CD4-positive, alpha-beta memory T cell (primary cell): Measurements from ENCODE around the gene IL19. TPM values are rescaled to one million over a fixed set of nuclear protein-coding genes. Genes with fewer than 3 reads are reported as not detected.

Source experiments
- CTCF ChIA-PET: fragments of 350-600 bp; sonication (Branson Sonifier 250); formaldehyde crosslinking; loops from one replicate; lab custom pipeline; 2021; ENCODE audit warnings: inconsistent platforms; ENCODE audit not compliant: partially characterized antibody; lab: Charles Lee
- POLR2A ChIA-PET: fragments of 350-600 bp; sonication (Branson Sonifier 250); formaldehyde crosslinking; loops from one replicate; lab custom pipeline; 2021; ENCODE audit not compliant: partially characterized antibody; lab: Charles Lee
- DNase-seq, 5 donors: peaks; one replicate each; pipeline versions ENCODE4 v3.0.0 to v3.0.0-alpha.2; 2020 to 2022; ENCODE audit warnings: mixed read lengths in 1 of 5
- H3K27ac ChIP-seq: one replicate; pipeline ENCODE4 v1.7.0; 2013; ENCODE audit warnings: low read depth, low read length
- H3K27me3 ChIP-seq: 2 replicates; pipeline ENCODE4 v1.7.0; 2013; ENCODE audit warnings: mild to moderate bottlenecking, low read length, moderate library complexity; ENCODE audit not compliant: insufficient read depth
- H3K36me3 ChIP-seq: 2 replicates; pipeline ENCODE4 v1.7.0; 2013; ENCODE audit warnings: mild to moderate bottlenecking, low read length, moderate library complexity; ENCODE audit not compliant: insufficient read depth
- H3K4me1 ChIP-seq: 2 replicates; pipeline ENCODE4 v1.7.0; 2013; ENCODE audit warnings: mild to moderate bottlenecking, low read length, moderate library complexity; ENCODE audit not compliant: insufficient read depth
- H3K4me3 ChIP-seq, 2 donors: one replicate each; pipeline ENCODE4 v1.7.0; 2013; ENCODE audit warnings: low read length in 2 of 2, mild to moderate bottlenecking in 1 of 2
- H3K9me3 ChIP-seq, 2 donors: one replicate each; pipeline ENCODE4 v1.7.0; 2013; ENCODE audit warnings: low read length in 2 of 2, control low read depth in 1 of 2; ENCODE audit not compliant: control insufficient read depth in 1 of 2
- H3K27ac Mint-ChIP-seq, 7 donors: one replicate each; pipeline ENCODE4 v1.8.0; 2020 to 2021; ENCODE audit warnings: mixed read lengths in 7 of 7, mild to moderate bottlenecking in 6 of 7, inconsistent platforms in 3 of 7, moderate library complexity in 3 of 7
- H3K27me3 Mint-ChIP-seq, 2 donors: one replicate each; pipeline ENCODE4 v1.8.0; 2020 to 2021; ENCODE audit warnings: mixed read lengths in 2 of 2
- H3K36me3 Mint-ChIP-seq, 2 donors: one replicate each; pipeline ENCODE4 v1.8.0; 2020 to 2021; ENCODE audit warnings: mixed read lengths in 2 of 2, inconsistent platforms in 1 of 2, mild to moderate bottlenecking in 1 of 2
- H3K4me1 Mint-ChIP-seq, 4 donors: one replicate each; pipeline ENCODE4 v1.8.0; 2020 to 2021; ENCODE audit warnings: mixed read lengths in 4 of 4, mild to moderate bottlenecking in 1 of 4
- H3K4me3 Mint-ChIP-seq, 8 donors: one replicate each; pipeline ENCODE4 v1.8.0; 2020 to 2021; ENCODE audit warnings: mixed read lengths in 8 of 8, mild to moderate bottlenecking in 7 of 8, moderate library complexity in 6 of 8, inconsistent platforms in 3 of 8
- H3K9me3 Mint-ChIP-seq, 8 donors: one replicate each; pipeline ENCODE4 v1.8.0; 2020 to 2021; ENCODE audit warnings: mixed read lengths in 8 of 8, mild to moderate bottlenecking in 5 of 8, inconsistent platforms in 3 of 8, moderate library complexity in 1 of 8
- intact Hi-C: fragments of 100-400 bp; cut with micrococcal nuclease; formaldehyde crosslinking; loops from one replicate; pipeline ENCODE4 v1.15.1; 2023
- polyA plus RNA-seq, 2 donors: library from polyadenylated mRNA; unstranded; fragments of 300-500 nt; fragmentation: Illumina TruSeq; gene quantifications; one replicate each; pipeline ENCODE4 v1.2.3, GENCODE V29; 2021
- total RNA-seq, 2 experiments: library from RNA; stranded (reverse); gene quantifications; one replicate each; pipeline ENCODE4 v1.2.3, GENCODE V29; 2021

IL19 gene
- total and polyA plus RNA-seq, 4 experiments from 2014 or later: not detected

DNA sequence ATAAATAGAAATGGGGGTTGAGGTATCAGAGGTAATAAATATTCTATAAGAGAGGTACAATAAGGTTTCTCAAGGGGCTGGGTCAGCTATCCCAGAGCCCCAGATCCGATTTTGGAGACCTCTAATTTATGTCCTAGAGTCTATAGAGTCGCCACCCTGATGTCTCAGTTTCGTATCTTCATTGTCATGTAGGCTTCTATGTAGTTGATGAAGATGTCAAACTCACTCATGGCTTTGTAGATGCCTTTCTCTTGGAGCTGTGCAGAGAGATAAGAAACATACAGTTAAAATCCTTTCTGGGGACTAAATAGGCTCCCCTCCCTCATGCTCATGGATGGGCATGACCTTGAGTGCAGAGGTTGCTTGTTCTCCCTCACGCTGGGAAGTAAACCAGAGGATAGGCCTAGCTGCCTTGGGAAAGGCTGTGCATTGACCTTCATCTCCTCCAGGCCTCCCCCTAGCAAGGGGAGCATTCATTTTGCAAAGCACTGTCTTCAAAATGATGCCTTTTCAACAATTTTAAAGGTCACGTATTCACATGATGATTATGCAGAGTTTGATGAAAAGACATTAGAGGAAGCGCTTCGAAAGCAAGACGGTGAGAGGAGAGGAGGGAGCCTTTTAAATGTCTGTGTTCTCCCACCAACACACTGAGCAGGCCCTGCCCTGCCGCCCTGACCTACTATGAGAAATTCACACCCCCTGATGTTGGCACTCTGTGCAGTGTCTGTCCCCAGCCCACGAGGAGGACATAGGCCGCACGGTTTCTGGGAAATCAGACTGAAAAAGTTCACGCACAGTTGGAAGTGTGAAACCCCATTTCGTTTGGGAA is 1.9 kb upstream of the IL19 start:
- H3K27me3 Mint-ChIP-seq: no peaks in the 10 kb centered on the region
- no peaks in the 10 kb centered on the region for H3K27me3 ChIP-seq
- no peak overlapping the region for H3K27ac ChIP-seq
- ChIA-PET CTCF (interaction anchor here (0.6 to 9.0 kb wide), 15 partner anchors 7 to 214 kb away, joined by 3 to 91 read pairs (median 4); no protein-coding TSS in a partner anchor), POLR2A (interaction anchor here (0.7 to 12.6 kb wide), 12 partner anchors 9 to 153 kb away, joined by 3 to 141 read pairs (median 5); partner anchors contain the start of gene FCMR)
- DNase-seq: no peak
- peaks cover 60 to 89% (median 71%) of the 10 kb centered on the region in 4 donors for H3K4me1 Mint-ChIP-seq
- H3K27ac Mint-ChIP-seq: peak overlapping the region; percentile 68 to 90 (median 86)
- intact Hi-C loops: no loop called here
- peak overlapping the region in 7 of 8 donors; percentile 9 to 85 (median 69) for H3K4me3 Mint-ChIP-seq
- no peaks in the 10 kb centered on the region for H3K36me3 ChIP-seq
- H3K4me3 ChIP-seq: peak overlapping the region in 1 of 2 donors; percentile 16
- H3K36me3 Mint-ChIP-seq: no peaks in the 10 kb centered on the region
- H3K4me1 ChIP-seq: peaks cover 85% of the 10 kb centered on the region
- H3K9me3 ChIP-seq: no peaks in the 10 kb centered on the region
- H3K9me3 Mint-ChIP-seq: no peaks in the 10 kb centered on the region

- Histone ChIP-seq H3K36me3 (no peaks in the 10 kb centered on the region), H3K9me3 (no peaks in the 10 kb centered on the region), H3K4me3 (peak overlapping the region in 1 of 2 donors; percentile 16), H3K4me1 (peaks cover 84% of the 10 kb centered on the region), H3K27ac (peak overlapping the region; percentile 12), H3K27me3 (no peaks in the 10 kb centered on the region)
- ChIA-PET POLR2A (interaction anchor here (0.6 to 12.6 kb wide), 8 partner anchors 11 to 43 kb away, joined by 3 to 141 read pairs (median 34); no protein-coding TSS in a partner anchor), CTCF (interaction anchor here (0.9 to 9.0 kb wide), 12 partner anchors 8 to 163 kb away, joined by 3 to 91 read pairs (median 4); no protein-coding TSS in a partner anchor)
- intact Hi-C loops: no loop called here
- H3K4me1 Mint-ChIP-seq: peaks cover 60 to 88% (median 75%) of the 10 kb centered on the region in 4 donors
- H3K36me3 Mint-ChIP-seq: no peaks in the 10 kb centered on the region
- peak; percentile 45 to 69 (median 46) for DNase-seq
- no peaks in the 10 kb centered on the region for H3K27me3 Mint-ChIP-seq
- H3K27ac Mint-ChIP-seq: peak overlapping the region; percentile 68 to 90 (median 86)
- H3K9me3 Mint-ChIP-seq: no peaks in the 10 kb centered on the region
- H3K4me3 Mint-ChIP-seq: peak overlapping the region; percentile 64 to 85 (median 68)
These were observed 1.3 kb upstream of the IL19 start for GRCh38 chr1:206769304-206769731.

GRCh38 chr1:206771338-206771692 is 742 bp downstream of the IL19 start:
- Histone ChIP-seq H3K4me3 (no peak overlapping the region), H3K27ac (no peak overlapping the region), H3K36me3 (no peaks in the 10 kb centered on the region), H3K4me1 (peaks cover 64% of the 10 kb centered on the region), H3K27me3 (no peaks in the 10 kb centered on the region), H3K9me3 (no peaks in the 10 kb centered on the region)
- H3K27me3 Mint-ChIP-seq: no peaks in the 10 kb centered on the region
- H3K4me1 Mint-ChIP-seq: peaks cover 51 to 78% (median 65%) of the 10 kb centered on the region in 4 donors
- ChIA-PET POLR2A (interaction anchor here (2.2 to 12.6 kb wide), 5 partner anchors 13 to 35 kb away, joined by 6 to 141 read pairs (median 76); no protein-coding TSS in a partner anchor), CTCF (interaction anchor here (0.8 to 9.0 kb wide), 8 partner anchors 11 to 140 kb away, joined by 3 to 91 read pairs (median 6); no protein-coding TSS in a partner anchor)
- H3K4me3 Mint-ChIP-seq: peak overlapping the region in 5 of 8 donors; percentile 27 to 85 (median 39)
- no peaks in the 10 kb centered on the region for H3K9me3 Mint-ChIP-seq
- no peaks in the 10 kb centered on the region for H3K36me3 Mint-ChIP-seq
- intact Hi-C loops: loop anchor here (2.0 kb wide), 1 partner anchor 13 kb away; no protein-coding TSS in a partner anchor
- DNase-seq: no peak
- peak overlapping the region in 2 of 7 donors; percentile 32 to 85 for H3K27ac Mint-ChIP-seq

- no peaks in the 10 kb centered on the region for H3K9me3 ChIP-seq
- Mint-ChIP-seq H3K4me1 (peaks cover 43 to 68% (median 56%) of the 10 kb centered on the region in 4 donors), H3K4me3 (peak within 1 kb of the TSS in 5 of 8 donors; percentile 11 to 55 (median 35)), H3K9me3 (no peaks in the 10 kb centered on the region), H3K27me3 (no peaks in the 10 kb centered on the region), H3K36me3 (no peaks in the 10 kb centered on the region), H3K27ac (peak within 1 kb of the TSS in 6 of 7 donors; percentile 15 to 76 (median 36))
- H3K4me3 ChIP-seq: no peak within 1 kb of the TSS
- intact Hi-C loops: no loop called here
- ChIA-PET POLR2A (interaction anchor here (0.6 to 12.6 kb wide), 7 partner anchors 14 to 149 kb away, joined by 3 to 141 read pairs (median 63); partner anchors contain the start of gene FCMR), CTCF (interaction anchor here (1.0 to 9.0 kb wide), 9 partner anchors 12 to 137 kb away, joined by 3 to 91 read pairs (median 6); no protein-coding TSS in a partner anchor)
- H3K4me1 ChIP-seq: peaks cover 53% of the 10 kb centered on the region
- H3K27ac ChIP-seq: no peak within 1 kb of the TSS
- H3K27me3 ChIP-seq: no peaks in the 10 kb centered on the region
- no peak for DNase-seq
- no peaks in the 10 kb centered on the region for H3K36me3 ChIP-seq
These were observed 1.8 kb downstream of the IL19 start, which contains the start of gene IL10 for GRCh38 chr1:206772243-206772937. Gene IL10, minus strand, starts transcription at chr1:206772494. Its CDS starts 59 bp downstream, at chr1:206772435.

DNA sequence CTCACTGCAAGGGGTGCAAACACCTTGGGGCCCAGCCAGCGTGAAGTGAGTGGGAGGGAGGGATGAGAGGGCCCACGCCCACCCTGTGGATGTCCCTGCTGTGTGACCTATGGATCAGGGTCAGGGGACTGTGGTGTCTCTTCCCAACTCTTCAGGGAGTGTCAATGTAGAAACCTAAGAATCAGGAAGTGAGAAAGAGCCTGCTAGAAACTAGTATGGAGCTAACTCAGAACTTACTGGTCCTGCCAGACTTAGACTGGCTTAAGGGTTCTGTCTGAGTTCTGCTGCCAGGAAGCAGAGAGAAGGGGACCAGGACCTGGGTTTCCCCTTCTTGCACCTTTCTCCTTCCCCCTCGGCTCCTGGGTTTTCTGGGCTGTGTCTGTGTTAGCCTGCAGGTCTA is 3.5 kb downstream of the IL19 start:
- H3K36me3 ChIP-seq: no peaks in the 10 kb centered on the region
- no peak overlapping the region for H3K27ac ChIP-seq
- no peaks in the 10 kb centered on the region for H3K9me3 ChIP-seq
- H3K27me3 ChIP-seq: no peaks in the 10 kb centered on the region
- no peak overlapping the region for H3K4me3 ChIP-seq
- H3K9me3 Mint-ChIP-seq: no peaks in the 10 kb centered on the region
- no peaks in the 10 kb centered on the region for H3K36me3 Mint-ChIP-seq
- no peak for DNase-seq
- ChIA-PET CTCF (interaction anchor here (1.5 to 4.2 kb wide), 3 partner anchors 12 to 35 kb away, joined by 5 to 11 read pairs (median 6); no protein-coding TSS in a partner anchor), POLR2A (interaction anchor here (10.8 to 12.6 kb wide), 2 partner anchors 13 to 29 kb away, joined by 110 to 141 read pairs; no protein-coding TSS in a partner anchor)
- no peak overlapping the region for H3K27ac Mint-ChIP-seq
- no peaks in the 10 kb centered on the region for H3K27me3 Mint-ChIP-seq
- intact Hi-C loops: no loop called here
- no peak overlapping the region for H3K4me3 Mint-ChIP-seq
- peaks cover 41% of the 10 kb centered on the region for H3K4me1 ChIP-seq
- H3K4me1 Mint-ChIP-seq: peaks cover 37 to 54% (median 45%) of the 10 kb centered on the region in 4 donors

DNA sequence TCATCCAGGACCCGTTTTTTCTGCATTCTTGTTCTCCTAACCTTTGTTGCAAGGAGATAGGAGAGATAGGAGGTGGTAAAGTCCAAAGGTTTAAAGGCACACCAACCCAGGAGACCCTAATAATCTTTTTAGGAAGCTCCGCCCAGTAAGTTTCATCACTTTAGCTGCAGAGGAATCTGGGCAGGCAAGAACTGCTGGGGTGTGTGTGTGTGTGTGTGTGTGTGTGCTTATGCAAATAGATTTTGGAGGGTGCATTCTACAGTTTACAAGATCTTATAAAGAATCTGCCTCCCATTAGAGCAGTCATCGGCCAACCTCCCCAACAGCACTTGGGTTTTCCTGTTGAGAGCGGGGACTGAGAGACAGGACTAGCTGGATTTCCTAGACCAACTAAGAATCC is 5.7 kb downstream of the IL19 start:
- H3K4me1 ChIP-seq: peaks cover 19% of the 10 kb centered on the region
- intact Hi-C loops: no loop called here
- H3K4me3 Mint-ChIP-seq: no peak overlapping the region
- H3K27ac Mint-ChIP-seq: no peak overlapping the region
- no peaks in the 10 kb centered on the region for H3K36me3 Mint-ChIP-seq
- H3K36me3 ChIP-seq: no peaks in the 10 kb centered on the region
- peaks cover 16 to 33% (median 24%) of the 10 kb centered on the region in 4 donors for H3K4me1 Mint-ChIP-seq
- H3K27me3 Mint-ChIP-seq: no peaks in the 10 kb centered on the region
- no peaks in the 10 kb centered on the region for H3K9me3 ChIP-seq
- H3K4me3 ChIP-seq: no peak overlapping the region
- H3K27ac ChIP-seq: no peak overlapping the region
- ChIA-PET POLR2A (no interaction called here), CTCF (interaction anchor here (0.7 to 4.2 kb wide), 5 partner anchors 10 to 135 kb away, joined by 3 to 11 read pairs (median 3); no protein-coding TSS in a partner anchor)
- H3K27me3 ChIP-seq: no peaks in the 10 kb centered on the region
- no peak for DNase-seq
- H3K9me3 Mint-ChIP-seq: no peaks in the 10 kb centered on the region
